NCI-H146 treated with DMSO at 0.1 percent for 48 hours (cell line): ENCODE measurements around the gene FAM167B.

ENCODE experiments used
- DNase-seq: peaks from one replicate; lab custom pipeline; 2025; ENCODE audit not compliant: unreplicated experiment; lab: John Stamatoyannopoulos, UW

The FAM167B gene

GRCh38 chr1:32246888-32247273 is at the start of gene FAM167B:
Gene FAM167B, plus strand, starts transcription at chr1:32247222. Its CDS starts 200 bp downstream, at chr1:32247422.
- no peak for DNase-seq

GRCh38 chr1:32197837-32198236 is 49.2 kb upstream of the FAM167B start:
- no peak for DNase-seq

GRCh38 chr1:32198237-32199042 is 48.6 kb upstream of the FAM167B start:
- no peak for DNase-seq

GRCh38 chr1:32199043-32199716 is 47.8 kb upstream of the FAM167B start:
- DNase-seq = no peak

GRCh38 chr1:32199717-32200072 is 47.3 kb upstream of the FAM167B start:
- peak; percentile 1 for DNase-seq

- DNase-seq = peak; percentile 44
Measured at GRCh38 chr1:32200226-32201010, 46.6 kb upstream of the FAM167B start, which contains the start of gene CCDC28B. Gene CCDC28B, plus strand, starts transcription at chr1:32200595. Its CDS starts 1,341 bp downstream, at chr1:32201936.

GRCh38 chr1:32201011-32201855 is 45.8 kb upstream of the FAM167B start:
- peak; percentile 5 for DNase-seq

- no peak for DNase-seq
Measured at GRCh38 chr1:32204943-32205361, 42.1 kb upstream of the FAM167B start.

- peak; percentile 73 for DNase-seq
Measured at GRCh38 chr1:32205401-32206370, 41.3 kb upstream of the FAM167B start, which contains the start of gene IQCC. Gene IQCC, plus strand, starts transcription at chr1:32205671. Its CDS starts 11 bp downstream, at chr1:32205682.

- DNase-seq = no peak
Measured at GRCh38 chr1:32208469-32208868, 38.6 kb upstream of the FAM167B start.

GRCh38 chr1:32208891-32209328 is 38.1 kb upstream of the FAM167B start, which contains the start of gene DCDC2B:
Gene DCDC2B, plus strand, starts transcription at chr1:32209089. Its CDS starts 5 bp downstream, at chr1:32209094.
- DNase-seq = peak; percentile 27

GRCh38 chr1:32215629-32216480 is 31.2 kb upstream of the FAM167B start:
- no peak for DNase-seq

GRCh38 chr1:32216566-32216965 is 30.5 kb upstream of the FAM167B start:
- no peak for DNase-seq

GRCh38 chr1:32219022-32219421 is 28.0 kb upstream of the FAM167B start:
- no peak for DNase-seq

GRCh38 chr1:32220746-32221580 is 26.1 kb upstream of the FAM167B start:
- no peak for DNase-seq

- DNase-seq = no peak
Measured at GRCh38 chr1:32221581-32221979, 25.4 kb upstream of the FAM167B start.
